Right lobe of liver (tissue), 4 donors: ENCODE results near the gene COPS7B.

Experiments
- POLR2A ChIP-seq: fragments of 450-650 bp; IDR thresholded peaks from one replicate; pipeline ENCODE4 v1.6.1; 2017; ENCODE audit warnings: antibody characterized with exemption, mild to moderate bottlenecking
- TF ChIP-seq, protein P1 (sequence below), 4 donors: fragments of 200-600 bp in 3 of 4; fragments of 450-650 bp in 1 of 4; IDR thresholded peaks; one replicate each; pipeline versions ENCODE4 v1.5.1 to v1.8.0; 2016 to 2022; ENCODE audit warnings: antibody characterized with exemption in 4 of 4, mild to moderate bottlenecking in 2 of 4
- donor health status: DM: no; HTN: no; CAD: no.
- donor health status: DM: no; HTN: no; CAD: no.
- donor health status: DM: no; HTN: yes; CAD: no.

GRCh38 chr2:231786177-231786916 lies at the start of gene COPS7B:
- TF ChIP-seq, protein P1, sequence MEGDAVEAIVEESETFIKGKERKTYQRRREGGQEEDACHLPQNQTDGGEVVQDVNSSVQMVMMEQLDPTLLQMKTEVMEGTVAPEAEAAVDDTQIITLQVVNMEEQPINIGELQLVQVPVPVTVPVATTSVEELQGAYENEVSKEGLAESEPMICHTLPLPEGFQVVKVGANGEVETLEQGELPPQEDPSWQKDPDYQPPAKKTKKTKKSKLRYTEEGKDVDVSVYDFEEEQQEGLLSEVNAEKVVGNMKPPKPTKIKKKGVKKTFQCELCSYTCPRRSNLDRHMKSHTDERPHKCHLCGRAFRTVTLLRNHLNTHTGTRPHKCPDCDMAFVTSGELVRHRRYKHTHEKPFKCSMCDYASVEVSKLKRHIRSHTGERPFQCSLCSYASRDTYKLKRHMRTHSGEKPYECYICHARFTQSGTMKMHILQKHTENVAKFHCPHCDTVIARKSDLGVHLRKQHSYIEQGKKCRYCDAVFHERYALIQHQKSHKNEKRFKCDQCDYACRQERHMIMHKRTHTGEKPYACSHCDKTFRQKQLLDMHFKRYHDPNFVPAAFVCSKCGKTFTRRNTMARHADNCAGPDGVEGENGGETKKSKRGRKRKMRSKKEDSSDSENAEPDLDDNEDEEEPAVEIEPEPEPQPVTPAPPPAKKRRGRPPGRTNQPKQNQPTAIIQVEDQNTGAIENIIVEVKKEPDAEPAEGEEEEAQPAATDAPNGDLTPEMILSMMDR (IDR thresholded peaks at IDR 0.05), result peak in 3 of 4 donors; percentile 28 to 38 (median 37)
- TF ChIP-seq POLR2A, result peak; percentile 25
